Stimulated activated CD4-positive, alpha-beta T cell treated with anti-CD3 and anti-CD28 coated beads, Interleukin-4, amount 100 ng/mL, for 48 hours (primary cell): Measurements from ENCODE around the gene PANX2.
"Not testable (repeated sequence)": the region's sequence is repeated elsewhere in the genome, so short reads cannot be mapped to it uniquely, and the experiment has no call there.

Experiments
- DNase-seq, 2 donors: peaks; one replicate each; pipeline ENCODE4 v3.0.0-alpha.2; 2020; ENCODE audit warnings: low read depth in 2 of 2

PANX2 gene, protein sequence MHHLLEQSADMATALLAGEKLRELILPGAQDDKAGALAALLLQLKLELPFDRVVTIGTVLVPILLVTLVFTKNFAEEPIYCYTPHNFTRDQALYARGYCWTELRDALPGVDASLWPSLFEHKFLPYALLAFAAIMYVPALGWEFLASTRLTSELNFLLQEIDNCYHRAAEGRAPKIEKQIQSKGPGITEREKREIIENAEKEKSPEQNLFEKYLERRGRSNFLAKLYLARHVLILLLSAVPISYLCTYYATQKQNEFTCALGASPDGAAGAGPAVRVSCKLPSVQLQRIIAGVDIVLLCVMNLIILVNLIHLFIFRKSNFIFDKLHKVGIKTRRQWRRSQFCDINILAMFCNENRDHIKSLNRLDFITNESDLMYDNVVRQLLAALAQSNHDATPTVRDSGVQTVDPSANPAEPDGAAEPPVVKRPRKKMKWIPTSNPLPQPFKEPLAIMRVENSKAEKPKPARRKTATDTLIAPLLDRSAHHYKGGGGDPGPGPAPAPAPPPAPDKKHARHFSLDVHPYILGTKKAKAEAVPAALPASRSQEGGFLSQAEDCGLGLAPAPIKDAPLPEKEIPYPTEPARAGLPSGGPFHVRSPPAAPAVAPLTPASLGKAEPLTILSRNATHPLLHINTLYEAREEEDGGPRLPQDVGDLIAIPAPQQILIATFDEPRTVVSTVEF

DNA sequence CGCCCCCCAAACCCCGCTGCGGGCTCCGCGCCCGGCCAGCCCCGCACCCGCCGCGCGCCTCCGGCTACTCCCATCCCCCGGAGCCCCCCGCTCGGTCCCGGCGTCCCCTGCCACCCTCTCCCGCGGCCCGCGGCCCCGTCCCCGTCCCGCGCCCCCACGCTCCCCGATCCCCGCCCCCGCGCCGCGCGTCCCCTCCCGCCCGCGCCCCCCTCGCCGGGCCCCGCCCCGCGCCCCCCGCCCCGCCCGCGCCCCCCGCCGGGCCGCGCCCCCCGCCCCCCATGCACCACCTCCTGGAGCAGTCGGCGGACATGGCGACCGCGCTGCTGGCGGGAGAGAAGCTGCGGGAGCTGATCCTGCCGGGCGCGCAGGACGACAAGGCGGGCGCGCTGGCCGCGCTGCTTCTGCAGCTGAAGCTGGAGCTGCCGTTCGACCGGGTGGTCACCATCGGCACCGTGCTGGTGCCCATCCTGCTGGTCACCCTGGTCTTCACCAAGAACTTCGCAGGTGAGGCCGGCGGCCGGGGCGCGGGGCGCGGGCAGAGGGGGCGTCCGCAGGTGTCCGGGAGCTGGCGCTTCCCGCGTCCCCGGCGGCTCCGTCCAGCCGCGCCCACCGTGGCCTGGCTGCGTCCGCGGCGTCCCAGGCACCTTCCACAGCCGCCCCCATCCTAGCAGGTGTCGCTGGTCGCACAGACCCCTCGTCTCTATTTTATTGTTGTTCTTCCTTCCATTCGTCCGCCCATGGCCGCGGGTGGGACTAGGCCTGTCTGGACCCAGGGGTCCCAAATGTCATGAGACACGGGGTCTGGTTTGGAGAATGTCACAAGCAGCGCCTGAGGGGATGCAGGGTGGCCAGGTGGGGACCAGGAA is at the start of gene PANX2:
TSS of gene PANX2 (plus strand) at position 279 of the 866 bp plus-strand sequence. CDS start at position 279, 0 bp downstream.
- no peak for DNase-seq

DNA sequence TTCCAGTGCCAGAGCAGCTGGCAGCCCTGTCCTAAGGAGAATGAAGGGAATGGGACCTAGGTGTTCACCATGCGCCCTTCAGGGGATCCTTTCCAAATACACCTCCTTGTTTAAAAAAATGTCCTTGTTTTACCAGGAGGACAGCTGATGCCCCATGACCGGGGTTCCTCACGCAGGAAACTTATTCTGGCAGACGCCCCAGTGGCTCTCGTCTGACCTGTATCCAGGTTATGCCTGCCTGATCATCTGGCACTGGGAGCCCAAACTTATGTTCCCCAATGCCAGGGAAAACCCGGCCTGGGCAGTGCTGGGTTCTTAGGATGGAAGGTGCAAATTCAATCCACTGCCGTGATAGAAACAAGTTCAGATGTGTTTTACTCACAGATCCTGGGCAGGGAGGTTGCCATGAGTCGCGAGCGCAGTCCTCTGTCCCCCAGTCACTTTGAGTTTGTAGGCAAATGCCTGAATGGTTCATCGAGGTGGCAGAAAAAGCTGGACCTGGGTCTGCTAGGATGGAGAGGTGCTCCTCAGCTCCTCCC is 49.3 kb upstream of the PANX2 start:
- no peak for DNase-seq

DNA sequence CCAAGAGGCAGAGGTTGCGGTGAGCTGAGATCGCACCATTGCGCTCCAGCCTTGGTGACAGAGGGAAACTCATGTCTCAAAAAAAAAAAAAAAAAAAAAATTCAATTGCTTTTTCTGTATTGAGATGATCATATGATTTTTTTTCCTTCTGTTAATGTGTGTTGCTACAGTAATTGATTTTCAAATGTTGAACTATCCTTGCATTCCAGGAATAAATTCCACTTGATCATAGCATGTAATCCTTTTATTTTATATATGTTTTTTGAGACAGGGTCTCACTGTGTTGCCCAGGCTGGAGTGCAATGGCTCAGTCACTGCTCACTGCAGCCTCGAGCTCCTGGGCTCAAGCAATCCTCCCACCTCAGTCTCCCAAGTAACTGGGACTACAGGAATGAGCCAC is 47.4 kb upstream of the PANX2 start:
- no peak for DNase-seq

DNA sequence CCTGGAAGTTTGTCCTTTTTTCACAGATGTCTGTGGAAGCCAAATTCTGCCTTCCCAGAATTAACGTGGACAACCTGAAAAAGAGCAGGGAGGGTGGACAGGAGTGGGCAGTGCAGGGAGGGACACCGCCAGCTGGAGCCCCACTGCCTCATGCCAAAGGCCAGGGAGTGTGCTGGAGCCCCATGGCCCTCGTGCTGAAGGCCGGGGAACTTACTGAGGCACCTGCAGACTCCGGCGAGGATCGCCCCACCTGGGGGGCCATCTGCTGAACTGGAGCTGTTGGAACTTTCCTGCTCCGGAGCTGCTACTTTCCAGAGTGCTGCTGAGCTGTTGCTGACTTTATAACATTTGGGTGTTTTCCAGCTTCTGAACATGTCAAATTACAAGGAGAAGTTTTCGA is 45.5 kb upstream of the PANX2 start:
- no peak for DNase-seq

DNA sequence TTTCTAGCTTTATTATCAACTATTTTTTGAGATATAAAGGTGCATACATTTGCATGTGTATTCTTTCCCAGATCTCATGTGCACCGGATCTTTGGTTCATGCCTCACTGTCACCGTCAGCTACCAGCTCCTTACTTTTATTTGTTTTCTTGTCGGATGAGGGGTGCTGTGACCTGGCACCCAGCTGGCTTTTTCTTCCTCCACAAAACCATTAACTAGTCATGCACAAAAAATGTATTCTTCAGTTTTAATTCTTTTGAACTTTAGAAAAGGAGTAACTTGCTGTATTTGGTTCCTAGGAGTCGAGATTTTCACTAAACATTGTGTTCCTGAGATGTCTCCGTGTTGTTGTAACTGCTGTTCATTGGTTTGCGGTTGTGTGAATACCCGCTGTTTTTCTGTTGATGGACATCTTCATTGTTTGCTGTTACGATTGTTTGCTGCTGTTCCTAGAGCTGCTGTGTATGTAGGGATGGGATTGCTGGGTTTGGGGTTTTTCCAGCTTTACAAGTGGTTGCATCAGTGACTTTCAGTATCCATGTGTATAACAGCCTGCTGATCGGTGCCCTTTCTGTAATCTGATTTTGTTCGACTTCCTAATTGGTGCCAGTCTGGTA is 41.3 kb upstream of the PANX2 start:
- no peak for DNase-seq

DNA sequence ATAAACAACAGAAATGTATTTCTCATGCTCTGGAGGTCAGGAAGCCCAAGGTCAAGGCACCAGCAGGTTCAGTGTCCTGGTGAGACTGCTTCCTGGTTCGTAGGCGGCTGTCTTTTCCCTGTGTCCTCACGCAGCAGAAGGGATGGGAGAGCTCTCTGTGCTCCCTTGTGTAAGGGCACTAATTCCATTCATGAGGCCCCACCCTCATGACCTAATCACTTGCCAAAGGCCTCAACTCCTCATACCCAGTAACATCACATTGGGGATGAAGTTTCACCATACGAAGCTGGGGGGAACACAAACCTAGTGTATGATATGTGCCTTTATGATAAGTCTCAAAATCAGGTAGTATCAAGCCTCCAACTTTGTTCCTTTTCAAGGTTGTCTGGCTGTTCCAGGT is 38.6 kb upstream of the PANX2 start:
- no peak for DNase-seq

DNA sequence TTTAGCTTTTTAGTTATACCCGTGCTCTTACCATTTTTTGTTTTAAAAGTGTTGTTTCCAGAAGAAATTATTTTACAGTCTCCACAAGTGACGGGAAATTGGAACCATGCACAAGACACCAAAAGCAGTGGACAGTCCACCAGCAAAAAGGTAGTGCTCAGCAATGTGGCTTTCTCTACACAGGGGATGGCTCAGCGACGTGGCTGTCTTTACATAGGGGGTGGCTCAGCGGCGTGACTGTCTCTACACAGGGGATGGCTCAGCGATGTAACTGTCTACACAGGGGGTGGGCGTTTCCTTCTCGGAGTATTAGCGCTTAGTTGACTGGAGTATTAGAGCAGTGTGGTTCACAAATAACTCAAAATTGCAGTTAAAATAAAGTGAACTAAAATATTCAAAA is 36.0 kb upstream of the PANX2 start:
- DNase-seq = no peak

DNA sequence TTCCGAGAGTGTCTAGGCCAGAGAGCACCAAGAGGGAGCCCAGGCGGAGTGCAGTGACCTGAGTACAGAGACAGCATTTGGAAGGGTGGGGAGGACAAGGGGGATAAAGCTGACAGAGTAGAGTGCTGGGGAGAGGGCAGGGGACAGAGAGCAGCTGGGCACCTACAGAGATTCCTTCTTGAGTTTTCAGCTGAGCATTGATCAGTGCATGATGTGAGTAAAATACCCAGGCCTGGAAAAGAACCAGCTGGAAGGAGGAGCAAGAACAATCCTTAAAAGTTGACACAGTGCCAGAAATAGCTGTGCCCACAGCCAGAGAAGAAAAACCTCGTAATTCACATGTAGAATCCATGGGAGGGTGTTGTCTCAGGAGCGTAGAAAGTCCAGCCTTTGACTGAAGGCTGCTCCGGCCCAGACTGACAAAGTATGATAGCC is 33.9 kb upstream of the PANX2 start:
- no peak for DNase-seq

DNA sequence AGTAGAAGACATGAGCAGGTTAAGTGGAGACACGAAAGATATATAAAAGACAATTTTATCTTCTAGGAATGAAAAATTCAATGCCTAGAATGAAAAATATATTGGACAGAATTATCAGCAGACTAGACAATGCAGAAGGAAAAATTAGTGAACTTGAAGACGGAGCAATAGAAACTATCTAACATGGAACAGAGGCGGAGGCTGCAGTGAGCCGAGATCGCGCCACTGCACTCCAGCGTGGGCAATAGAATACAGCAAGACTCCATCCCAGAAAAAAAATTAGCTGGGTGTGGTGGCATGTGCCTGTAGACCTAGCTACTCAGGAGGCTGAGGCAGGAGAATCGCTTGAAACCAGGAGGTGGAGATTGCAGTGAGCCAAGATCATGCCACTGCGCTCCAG is 33.3 kb upstream of the PANX2 start:
- DNase-seq = not testable (repeated sequence)

DNA sequence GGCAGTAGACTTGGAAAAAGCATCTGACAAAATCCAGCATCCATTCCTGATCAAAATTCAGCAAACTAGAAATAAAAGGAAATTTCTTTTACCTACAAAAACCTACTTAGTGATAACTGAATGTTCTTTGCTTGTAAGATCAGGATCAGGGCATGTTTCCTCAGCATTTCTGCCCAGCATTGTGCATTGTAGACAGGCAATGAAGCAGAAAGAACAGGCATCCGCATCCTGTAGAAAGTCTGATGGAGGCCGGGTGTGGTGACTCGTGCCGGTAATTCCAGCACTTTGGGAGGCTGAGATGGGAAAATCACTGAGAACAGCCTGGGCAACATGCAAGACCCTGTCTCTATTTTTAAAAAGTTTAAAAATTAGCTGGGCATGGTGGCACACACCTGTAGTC is 32.5 kb upstream of the PANX2 start:
- no peak for DNase-seq

DNA sequence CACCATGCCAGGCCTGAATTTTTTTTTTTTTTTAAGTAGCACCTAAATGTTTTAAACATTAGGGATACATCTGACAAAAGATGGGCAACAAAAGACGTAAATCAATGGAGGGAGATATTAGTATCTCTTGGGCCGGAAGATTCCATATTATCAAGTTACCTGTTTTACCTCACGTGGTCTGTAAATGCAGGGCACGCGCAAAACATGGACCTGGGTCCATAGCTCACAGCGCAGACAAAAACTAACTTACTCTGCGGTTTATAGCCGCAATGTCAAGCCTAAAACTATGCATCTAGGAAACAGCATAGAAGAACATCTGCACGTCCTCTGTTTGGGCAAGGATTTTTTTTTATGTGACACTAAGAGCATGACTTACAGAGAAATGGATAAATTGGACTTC is 31.5 kb upstream of the PANX2 start:
- DNase-seq = no peak

DNA sequence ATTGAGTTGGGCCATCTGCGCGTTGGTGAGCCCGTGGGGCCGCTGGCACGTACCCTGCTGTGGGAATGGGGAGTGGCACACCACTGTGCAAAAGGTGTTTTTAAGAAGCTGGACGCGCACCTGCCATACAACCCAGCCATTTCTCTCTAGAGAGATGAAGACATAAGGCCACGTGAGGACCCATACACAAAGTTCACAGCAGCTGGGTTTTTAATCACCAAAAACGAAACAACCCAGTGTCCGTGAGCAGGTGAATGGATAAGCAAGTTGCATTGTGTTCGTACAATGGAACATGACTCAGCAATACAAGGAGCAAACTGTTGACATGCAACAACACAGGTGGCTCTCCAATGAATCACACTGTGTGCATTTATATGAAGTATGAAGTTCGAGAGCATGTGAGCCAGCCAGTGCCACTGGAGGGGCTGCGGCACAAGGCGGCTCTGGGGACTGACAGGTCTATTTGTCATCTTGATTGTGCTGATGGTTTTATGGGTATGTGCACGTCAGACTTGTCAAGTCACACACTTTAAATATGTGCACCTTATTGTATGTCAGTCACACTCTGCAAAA is 30.6 kb upstream of the PANX2 start:
- DNase-seq = no peak

DNA sequence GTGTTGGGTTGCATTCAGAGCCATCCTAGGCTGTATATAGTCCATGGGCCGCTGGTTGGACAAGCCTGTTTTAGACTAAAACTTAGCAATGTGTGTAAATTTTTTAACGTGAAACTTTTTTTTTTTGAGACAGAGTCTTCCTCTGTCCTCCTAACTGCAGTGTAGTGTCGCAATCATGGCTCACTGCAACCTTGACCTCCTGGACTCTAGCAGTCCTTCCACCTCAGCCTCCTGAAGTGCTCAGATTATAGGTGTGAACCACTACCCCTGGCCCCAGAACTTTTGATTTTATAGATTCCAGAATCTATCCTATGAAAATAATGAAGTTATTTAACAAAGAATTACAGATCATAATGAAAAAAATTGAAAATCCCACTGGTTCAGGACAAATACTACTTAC is 29.9 kb upstream of the PANX2 start:
- no peak for DNase-seq

DNA sequence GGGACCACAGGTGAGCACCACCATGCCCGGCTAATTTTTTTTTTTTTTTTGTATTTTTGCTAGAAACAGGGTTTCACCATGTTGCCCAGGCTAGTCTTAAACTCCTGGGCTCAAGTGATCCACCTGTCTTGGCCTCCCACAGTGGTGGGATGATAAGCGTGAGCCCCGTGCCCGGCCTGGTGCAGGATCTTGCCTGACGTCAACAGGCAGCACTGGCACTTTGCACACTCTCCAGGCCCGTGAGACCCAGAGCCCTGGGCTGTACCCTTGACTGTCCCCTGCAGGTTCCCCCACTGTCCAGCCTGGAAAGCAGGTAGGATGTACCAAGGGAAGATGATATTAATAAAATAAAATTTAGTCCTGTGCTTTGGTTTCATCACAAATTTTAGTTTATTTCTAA is 29.1 kb upstream of the PANX2 start:
- no peak for DNase-seq

DNA sequence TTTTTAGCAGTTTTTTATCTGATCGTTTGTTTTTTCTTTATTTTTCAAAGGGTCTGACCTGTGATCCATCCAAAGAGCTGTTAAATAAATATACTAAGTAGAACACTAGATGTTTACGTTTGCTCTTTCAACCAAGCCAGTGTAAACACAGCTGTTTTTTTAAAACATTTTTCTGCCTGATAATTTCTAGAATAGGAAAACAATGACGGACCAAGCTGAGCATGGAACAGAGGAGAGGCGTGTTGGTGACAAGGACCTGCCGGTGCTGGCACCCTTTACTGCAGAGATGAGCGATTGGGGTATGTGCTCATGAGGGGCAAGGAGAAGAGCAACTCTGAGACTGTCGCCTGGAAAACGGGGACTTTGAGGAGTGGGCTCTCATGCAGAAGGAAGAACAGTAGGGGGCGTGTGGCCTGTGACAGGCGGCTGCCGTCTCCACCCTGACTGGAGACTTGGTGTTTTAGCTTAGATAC is 28.6 kb upstream of the PANX2 start:
- no peak for DNase-seq

DNA sequence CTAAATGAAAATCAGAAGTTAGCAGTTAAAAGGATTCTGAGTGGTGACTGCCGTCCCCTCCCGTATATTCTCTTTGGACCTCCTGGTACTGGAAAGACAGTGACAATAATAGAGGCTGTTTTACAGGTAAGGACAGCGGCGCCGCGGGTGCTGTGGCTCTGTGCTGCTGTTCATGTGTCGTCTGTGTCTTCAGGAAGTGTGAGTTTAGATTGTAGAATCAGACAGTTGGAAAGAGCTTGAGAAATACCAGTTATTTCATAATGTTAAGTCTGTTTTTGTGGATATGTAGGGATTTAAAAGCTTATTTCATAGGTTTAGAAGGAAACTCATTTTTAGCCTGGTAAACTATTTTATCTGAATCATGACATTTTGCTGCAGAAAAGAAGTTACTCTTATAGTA is 27.4 kb upstream of the PANX2 start:
- no peak for DNase-seq

DNA sequence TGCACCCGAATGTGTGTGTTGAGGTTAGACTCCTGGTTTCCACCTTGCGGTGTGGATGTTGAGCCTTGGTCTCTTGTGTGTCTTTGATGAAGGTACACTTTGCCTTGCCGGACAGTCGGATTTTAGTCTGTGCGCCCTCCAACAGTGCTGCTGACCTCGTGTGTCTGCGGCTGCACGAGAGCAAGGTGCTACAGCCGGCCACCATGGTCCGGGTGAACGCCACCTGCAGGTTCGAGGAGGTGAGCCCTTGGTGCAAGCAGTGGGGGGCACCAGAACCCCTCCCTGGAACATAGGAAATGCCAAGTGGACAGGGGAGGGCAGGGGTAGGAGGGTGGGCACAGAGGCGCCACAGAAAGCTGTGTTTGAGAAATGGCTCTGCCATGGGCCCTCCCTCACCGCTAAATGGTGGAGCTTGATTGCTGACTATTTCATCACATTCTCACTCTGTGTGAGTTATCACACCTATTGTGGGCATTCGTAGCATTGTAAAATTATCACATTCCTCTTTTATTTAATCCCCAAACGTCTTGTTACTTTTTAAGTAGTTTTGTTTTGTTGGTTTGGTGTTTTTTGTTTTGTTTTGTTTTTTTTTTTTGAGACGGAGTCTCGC is 26.4 kb upstream of the PANX2 start:
- no peak for DNase-seq

DNA sequence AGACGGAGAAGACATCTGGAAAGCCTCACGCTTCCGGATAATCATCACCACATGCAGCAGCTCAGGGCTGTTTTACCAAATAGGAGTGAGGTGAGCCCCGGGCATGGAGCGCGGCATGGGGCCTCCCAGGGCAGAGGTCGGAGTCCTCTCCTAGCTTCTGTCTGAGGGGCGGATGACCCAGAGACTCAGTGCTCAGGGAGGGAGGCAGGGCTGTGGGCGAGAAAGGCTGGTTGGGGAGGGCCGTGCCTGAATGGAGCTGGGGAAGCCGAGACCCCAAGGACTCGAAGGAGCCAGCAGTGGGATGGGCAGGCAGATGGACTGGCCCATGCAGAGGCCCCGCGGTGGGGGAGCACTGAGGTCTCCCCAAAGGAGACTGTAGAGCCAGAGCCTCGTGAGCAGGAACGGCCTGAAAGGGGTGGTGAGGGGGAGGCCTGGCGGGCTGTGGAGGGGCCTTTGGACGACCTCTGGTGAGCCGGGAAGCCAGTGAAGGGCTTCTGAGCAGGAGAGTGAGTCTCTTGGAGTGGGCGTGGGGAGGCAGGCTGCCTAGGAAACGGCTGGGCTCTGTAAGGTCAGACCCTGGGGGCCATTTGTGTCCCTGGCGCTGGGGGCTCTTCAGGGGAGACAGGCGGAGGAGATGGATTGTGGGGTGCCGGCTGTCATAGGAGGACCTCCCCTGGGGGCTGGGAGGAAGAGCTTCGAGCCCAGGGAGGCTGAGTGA is 24.7 kb upstream of the PANX2 start:
- no peak for DNase-seq

DNA sequence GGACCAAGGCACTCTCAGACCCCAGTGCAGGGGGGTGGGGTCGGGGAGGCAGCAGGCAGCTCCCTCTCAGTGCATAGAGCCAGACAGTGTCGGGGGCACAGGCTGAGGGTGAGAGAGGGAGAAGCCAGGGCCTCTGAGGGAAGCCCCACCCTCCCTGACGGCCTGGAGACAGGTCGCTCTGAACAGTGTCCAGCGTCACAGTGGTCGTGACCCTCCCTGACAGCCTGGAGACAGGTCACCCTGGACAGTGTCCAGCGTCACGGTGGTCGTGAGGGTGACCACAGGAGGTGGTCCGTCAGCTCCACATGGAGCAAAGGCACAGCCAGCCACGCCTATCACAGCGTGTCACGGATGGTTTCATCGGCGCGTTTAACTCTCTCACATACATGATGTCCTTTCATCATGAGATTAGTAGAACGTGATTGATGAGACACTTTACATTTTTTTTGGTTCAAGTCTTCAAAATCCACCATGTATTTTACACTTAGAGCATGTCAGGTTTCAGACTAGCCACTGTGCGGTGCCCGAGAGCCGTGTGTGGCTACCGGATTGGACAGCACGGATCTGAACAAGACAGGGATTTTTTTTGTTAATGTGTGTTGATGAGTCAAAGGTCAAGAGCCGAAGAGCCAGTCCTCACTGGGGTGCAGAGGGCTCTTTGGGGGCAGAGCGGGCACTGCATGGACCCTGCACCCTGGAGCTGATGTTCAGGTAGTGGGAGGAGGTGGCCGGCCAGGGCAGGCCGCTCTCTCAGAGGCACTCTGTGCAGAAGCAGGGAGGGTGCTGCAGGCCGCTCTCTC is 23.9 kb upstream of the PANX2 start:
- DNase-seq = no peak
